IPS-18a (cell line): ENCODE measurements around the gene MTHFD1L.

ENCODE experiments used
- H3K27ac ChIP-seq: one replicate; pipeline ENCODE4 v1.5.1; 2013; ENCODE audit warnings: low read length
- H3K27me3 ChIP-seq: one replicate; pipeline ENCODE4 v1.6.1; 2013; ENCODE audit warnings: mild to moderate bottlenecking, low read length; ENCODE audit not compliant: control insufficient read depth, insufficient read depth
- H3K36me3 ChIP-seq: one replicate; pipeline ENCODE4 v1.6.1; 2013; ENCODE audit warnings: low read depth, low read length; ENCODE audit not compliant: control insufficient read depth
- H3K4me1 ChIP-seq: one replicate; pipeline ENCODE4 v1.6.1; 2013; ENCODE audit warnings: low read depth, low read length; ENCODE audit not compliant: control insufficient read depth
- H3K4me3 ChIP-seq: one replicate; pipeline ENCODE4 v1.5.1; 2013; ENCODE audit warnings: low read length
- H3K9ac ChIP-seq: one replicate; pipeline ENCODE4 v1.6.1; 2013; ENCODE audit warnings: mild to moderate bottlenecking, low read length, moderate library complexity
- H3K9me3 ChIP-seq: one replicate; pipeline ENCODE4 v1.6.1; 2013; ENCODE audit warnings: low read depth, low read length; ENCODE audit not compliant: control insufficient read depth

Gene MTHFD1L

GRCh38 chr6:150890346-150890745 lies 24.8 kb downstream of the MTHFD1L start:
- no peak overlapping the region for H3K4me3 ChIP-seq
- H3K27me3 ChIP-seq, result no peaks in the 10 kb centered on the region
- no peak overlapping the region for H3K9ac ChIP-seq
- H3K36me3 ChIP-seq, result peaks cover 61% of the 10 kb centered on the region
- H3K27ac ChIP-seq, result no peak overlapping the region
- no peaks in the 10 kb centered on the region for H3K9me3 ChIP-seq
- H3K4me1 ChIP-seq, result no peaks in the 10 kb centered on the region

GRCh38 chr6:150891888-150892485 lies 26.5 kb downstream of the MTHFD1L start:
- Histone ChIP-seq H3K9ac (no peak overlapping the region), H3K4me1 (no peaks in the 10 kb centered on the region), H3K4me3 (no peak overlapping the region), H3K27me3 (no peaks in the 10 kb centered on the region), H3K36me3 (peaks cover 46% of the 10 kb centered on the region), H3K27ac (no peak overlapping the region), H3K9me3 (no peaks in the 10 kb centered on the region)

GRCh38 chr6:150894191-150894744 lies 28.8 kb downstream of the MTHFD1L start:
- Histone ChIP-seq H3K9ac (no peak overlapping the region), H3K9me3 (no peaks in the 10 kb centered on the region), H3K4me3 (no peak overlapping the region), H3K36me3 (peaks cover 34% of the 10 kb centered on the region), H3K27ac (no peak overlapping the region), H3K27me3 (no peaks in the 10 kb centered on the region), H3K4me1 (no peaks in the 10 kb centered on the region)

DNA sequence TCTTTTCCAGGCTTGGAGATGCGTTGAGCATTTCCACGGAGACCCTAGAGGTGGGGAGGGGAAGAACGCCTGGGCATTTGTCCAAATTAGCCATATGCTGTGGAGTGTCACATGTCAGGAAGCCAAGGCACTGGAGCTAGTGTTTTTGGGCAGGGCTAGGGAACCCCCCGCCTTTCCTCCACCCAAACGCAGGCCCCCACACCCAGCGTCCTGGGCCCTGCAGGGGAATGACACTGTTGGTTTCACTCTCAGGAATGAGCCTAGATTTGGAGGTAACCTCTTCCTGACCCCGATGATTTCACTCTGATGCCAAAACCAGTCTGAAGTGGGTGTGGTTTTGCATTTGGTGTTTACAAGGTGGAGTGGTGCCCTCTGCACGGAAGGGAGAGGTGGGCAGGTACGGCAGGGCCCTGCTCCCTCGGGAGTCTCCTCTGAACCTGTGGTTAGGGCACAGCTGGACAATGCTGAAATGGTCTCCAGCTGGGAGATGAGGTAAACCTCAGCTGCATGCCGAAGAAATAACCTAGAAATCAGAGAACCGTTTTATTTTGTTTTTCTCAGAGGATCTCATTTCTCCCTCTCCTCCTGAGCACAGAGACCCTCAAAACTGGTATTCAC lies 29.5 kb downstream of the MTHFD1L start:
- Histone ChIP-seq H3K27ac (no peak overlapping the region), H3K9me3 (no peaks in the 10 kb centered on the region), H3K27me3 (no peaks in the 10 kb centered on the region), H3K36me3 (peaks cover 29% of the 10 kb centered on the region), H3K4me3 (no peak overlapping the region), H3K4me1 (no peaks in the 10 kb centered on the region), H3K9ac (no peak overlapping the region)

DNA sequence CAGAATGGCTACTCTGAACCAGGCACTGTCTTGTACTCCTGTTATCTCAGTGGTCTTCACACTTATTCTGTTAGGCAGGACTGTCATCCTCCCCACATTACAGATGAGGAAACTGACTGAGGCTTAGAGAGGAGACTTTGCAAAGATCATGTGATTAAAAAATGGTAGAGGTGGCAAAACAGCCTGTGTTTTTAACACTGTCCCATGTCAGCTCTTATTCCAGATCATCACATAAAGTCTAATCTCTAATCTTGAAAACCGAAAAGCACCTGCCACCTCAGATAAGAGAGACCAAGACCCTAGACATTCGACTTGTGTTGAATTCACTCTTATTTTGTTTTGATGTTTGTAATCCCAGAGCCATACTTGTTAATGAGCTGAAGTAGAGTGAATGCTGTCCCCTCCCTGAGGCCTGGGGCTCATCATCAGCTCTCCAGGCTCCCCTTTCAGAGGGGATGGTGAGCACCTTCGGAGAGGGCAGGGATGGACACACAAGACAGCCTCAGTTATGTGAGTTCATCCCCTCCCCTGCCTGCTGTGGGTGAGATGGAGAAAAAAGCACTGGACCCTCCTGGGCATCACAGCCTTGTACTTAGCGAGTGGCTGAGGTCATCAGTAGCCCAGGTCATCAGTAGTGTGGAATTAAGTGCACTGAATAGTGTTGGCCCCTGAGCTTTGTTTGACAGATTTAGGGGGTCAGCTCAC lies 30.6 kb downstream of the MTHFD1L start:
- Histone ChIP-seq H3K9me3 (no peaks in the 10 kb centered on the region), H3K27me3 (no peaks in the 10 kb centered on the region), H3K36me3 (peaks cover 20% of the 10 kb centered on the region), H3K27ac (no peak overlapping the region), H3K4me1 (no peaks in the 10 kb centered on the region), H3K4me3 (no peak overlapping the region), H3K9ac (no peak overlapping the region)

DNA sequence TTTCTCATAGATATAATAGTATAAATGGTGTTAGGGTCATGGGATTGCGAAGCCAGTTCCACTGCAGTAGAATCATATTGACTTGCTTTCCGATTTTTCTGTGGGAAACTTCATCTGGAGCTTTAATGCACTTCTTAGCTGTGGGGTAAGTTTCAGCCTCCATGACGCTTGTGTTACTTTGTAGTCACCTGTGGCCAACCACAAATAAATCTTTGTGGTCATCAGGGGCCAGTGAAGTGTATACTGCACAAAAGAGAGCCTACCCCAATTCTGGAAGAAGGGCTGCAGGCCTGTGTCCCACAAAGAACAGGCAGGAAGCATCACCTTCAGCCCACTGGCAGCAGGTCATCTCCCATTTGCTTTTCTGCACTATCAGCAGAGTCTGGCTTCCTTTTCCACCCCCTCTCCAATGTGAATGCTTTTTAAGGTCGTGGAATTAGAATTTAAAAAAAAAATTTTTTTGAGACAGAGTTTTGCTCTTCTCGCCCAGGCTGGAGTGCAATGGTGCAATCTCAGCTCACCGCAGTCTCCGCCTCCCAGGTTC lies 32.0 kb downstream of the MTHFD1L start:
- Histone ChIP-seq H3K4me3 (no peak overlapping the region), H3K27me3 (no peaks in the 10 kb centered on the region), H3K9ac (no peak overlapping the region), H3K4me1 (no peaks in the 10 kb centered on the region), H3K27ac (no peak overlapping the region), H3K36me3 (peaks cover 16% of the 10 kb centered on the region), H3K9me3 (no peaks in the 10 kb centered on the region)

DNA sequence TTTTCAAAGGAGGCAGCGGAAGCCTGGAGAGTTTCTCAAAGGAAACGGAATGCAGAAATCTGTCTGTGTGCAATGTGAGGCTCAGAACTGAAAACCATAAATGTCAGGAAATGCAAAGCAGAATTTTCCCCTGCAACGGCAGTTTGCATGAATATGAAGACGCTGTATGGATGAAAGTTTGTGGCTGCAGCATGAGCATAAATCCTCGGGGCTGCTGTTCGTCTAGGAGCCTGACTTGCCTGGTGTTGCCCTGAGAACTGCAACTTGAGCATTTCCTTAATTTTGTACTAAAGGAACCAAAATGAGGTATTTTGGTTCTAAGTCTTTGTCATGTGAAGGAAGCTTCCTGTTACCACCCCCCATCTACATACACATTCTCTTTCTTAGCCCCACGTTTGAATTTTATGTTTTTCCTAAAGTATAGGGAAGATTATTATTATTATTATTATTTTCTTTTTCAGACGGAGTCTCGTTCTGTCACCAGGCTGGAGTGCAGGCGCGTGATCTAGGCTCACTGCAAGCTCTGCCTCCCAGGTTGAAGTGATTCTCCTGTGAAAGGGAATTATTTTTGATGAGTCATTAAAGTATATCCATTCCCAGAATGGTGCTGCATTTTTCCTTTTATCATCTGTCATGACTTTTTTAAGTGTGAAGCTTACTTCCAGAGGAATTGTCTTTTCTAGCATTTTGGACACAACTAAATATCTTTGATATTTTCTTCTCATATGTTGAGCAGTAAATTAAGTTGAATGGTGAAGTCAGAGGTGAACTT lies 33.1 kb downstream of the MTHFD1L start:
- H3K9me3 ChIP-seq, result no peaks in the 10 kb centered on the region
- no peak overlapping the region for H3K27ac ChIP-seq
- no peaks in the 10 kb centered on the region for H3K4me1 ChIP-seq
- H3K9ac ChIP-seq, result no peak overlapping the region
- H3K4me3 ChIP-seq, result no peak overlapping the region
- no peaks in the 10 kb centered on the region for H3K27me3 ChIP-seq
- H3K36me3 ChIP-seq, result peaks cover 12% of the 10 kb centered on the region

DNA sequence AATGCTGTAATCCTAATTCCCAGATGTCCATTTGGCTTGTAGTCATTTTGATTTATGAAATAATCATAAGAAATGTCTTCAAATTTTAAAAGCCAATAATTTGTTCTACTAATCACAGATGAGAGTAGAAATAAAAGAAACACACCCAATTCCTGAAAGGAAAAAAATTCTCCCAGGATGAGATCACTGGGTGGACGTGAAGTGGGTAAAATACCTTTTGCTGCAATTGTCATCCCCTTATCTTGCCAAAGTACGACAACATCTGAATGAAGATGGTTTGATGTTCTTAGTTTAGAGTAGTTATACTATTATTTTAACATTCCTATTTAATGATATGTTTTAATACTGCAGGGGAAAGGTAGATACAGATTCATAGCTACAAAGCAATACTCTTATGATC lies 33.7 kb downstream of the MTHFD1L start:
- H3K27ac ChIP-seq, result no peak overlapping the region
- H3K9me3 ChIP-seq, result no peaks in the 10 kb centered on the region
- H3K36me3 ChIP-seq, result peaks cover 12% of the 10 kb centered on the region
- no peak overlapping the region for H3K4me3 ChIP-seq
- no peaks in the 10 kb centered on the region for H3K4me1 ChIP-seq
- no peak overlapping the region for H3K9ac ChIP-seq
- no peaks in the 10 kb centered on the region for H3K27me3 ChIP-seq

- Histone ChIP-seq H3K27ac (no peak overlapping the region), H3K4me1 (no peaks in the 10 kb centered on the region), H3K36me3 (peaks cover 12% of the 10 kb centered on the region), H3K9ac (no peak overlapping the region), H3K27me3 (no peaks in the 10 kb centered on the region), H3K4me3 (no peak overlapping the region), H3K9me3 (no peaks in the 10 kb centered on the region)
These were observed 34.5 kb downstream of the MTHFD1L start for GRCh38 chr6:150900049-150900448.

GRCh38 chr6:150902142-150902776 lies 36.8 kb downstream of the MTHFD1L start:
- Histone ChIP-seq H3K9ac (no peak overlapping the region), H3K27ac (no peak overlapping the region), H3K36me3 (peaks cover 28% of the 10 kb centered on the region), H3K4me1 (no peaks in the 10 kb centered on the region), H3K9me3 (no peaks in the 10 kb centered on the region), H3K4me3 (no peak overlapping the region), H3K27me3 (no peaks in the 10 kb centered on the region)

- H3K9ac ChIP-seq, result no peak overlapping the region
- no peaks in the 10 kb centered on the region for H3K9me3 ChIP-seq
- peaks cover 24% of the 10 kb centered on the region for H3K36me3 ChIP-seq
- H3K4me1 ChIP-seq, result no peaks in the 10 kb centered on the region
- H3K4me3 ChIP-seq, result no peak overlapping the region
- no peak overlapping the region for H3K27ac ChIP-seq
- H3K27me3 ChIP-seq, result no peaks in the 10 kb centered on the region
These were observed 40.3 kb downstream of the MTHFD1L start for GRCh38 chr6:150905769-150906168.
